HG03354 (cell line): ENCODE results near the gene KY.
"Not testable (repeated sequence)": the region's sequence is repeated elsewhere in the genome, so short reads cannot be mapped to it uniquely, and the experiment has no call there.

ENCODE experiments used
- ATAC-seq: cut with Tn5 transposase; IDR thresholded peaks from one replicate; pipeline ENCODE4 v1.9.1; 2021; ENCODE audit warnings: mild to moderate bottlenecking; ENCODE audit not compliant: unreplicated experiment, poor library complexity, severe bottlenecking

The KY gene

GRCh38 chr3:134608023-134608770, 42.6 kb downstream of the KY start:
- no peak for ATAC-seq

DNA sequence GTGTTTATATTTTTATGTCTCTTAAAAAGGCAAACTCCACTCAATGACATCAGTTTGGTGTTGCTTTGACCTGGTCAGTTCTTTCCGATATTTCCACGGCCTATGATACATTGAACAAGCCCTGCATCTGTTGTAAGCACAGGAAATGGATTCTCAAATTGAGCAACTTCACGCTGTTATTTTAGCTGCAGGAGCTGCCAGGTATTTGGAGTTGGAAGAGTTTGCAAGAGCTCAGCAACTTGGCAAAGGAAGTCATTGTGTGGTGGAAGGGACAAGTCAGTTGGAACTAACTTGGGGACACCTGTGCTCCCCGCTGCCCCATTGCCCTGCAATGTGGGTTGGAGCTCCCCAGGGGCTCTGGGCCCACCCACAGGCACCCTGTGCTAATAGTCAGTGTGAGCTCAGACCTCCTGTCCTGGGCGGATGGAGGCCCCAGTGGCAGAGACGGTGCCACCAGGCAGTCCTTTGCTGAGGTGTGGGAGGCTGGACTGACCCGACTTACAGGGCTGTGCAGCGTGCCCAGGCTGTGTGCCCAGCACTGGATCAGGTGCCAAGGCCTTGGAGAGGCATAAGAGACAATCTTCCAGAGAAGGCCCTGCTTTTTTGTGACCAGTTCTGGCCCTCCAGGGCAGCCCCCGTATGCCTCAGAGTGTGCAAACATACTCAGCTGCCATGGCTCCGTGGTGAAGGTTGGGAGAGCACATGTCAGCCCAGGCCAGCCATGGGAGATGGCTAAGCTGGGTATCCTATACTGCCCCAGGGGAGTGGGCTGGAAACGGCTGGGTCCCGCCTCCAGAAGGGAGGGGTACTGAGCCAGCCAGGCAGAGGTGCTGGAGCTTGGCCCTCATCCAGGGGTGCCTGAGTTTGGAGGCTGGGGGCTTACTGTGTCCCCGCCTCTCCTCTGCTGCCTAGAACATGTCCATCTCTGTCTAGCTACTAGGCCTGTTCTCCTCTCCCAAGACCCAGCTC, 43.5 kb downstream of the KY start:
- ATAC-seq = no peak

- ATAC-seq = no peak
Measured at GRCh38 chr3:134606033-134607025, 44.5 kb downstream of the KY start.

DNA sequence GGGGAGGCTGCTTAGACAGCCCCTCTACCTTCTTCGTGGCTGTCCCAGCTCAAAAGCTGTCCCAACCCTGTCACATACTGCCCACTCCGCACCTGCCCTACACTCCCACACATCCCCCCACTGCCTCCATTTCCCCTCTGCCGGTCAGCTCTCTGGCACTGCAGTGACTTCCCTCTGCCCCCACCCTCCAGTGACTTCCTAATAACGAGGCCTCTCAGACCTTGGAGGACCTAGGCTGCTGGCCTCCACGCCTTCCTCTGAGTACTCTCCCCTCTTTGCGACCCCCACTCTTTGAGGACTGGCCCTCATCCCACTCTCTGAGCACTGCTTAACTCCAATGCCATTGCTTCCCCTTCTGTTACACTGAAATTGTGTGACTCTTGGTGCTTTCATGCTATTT, 45.3 kb downstream of the KY start:
- no peak for ATAC-seq

GRCh38 chr3:134603956-134604355, 46.9 kb downstream of the KY start:
- ATAC-seq = no peak

DNA sequence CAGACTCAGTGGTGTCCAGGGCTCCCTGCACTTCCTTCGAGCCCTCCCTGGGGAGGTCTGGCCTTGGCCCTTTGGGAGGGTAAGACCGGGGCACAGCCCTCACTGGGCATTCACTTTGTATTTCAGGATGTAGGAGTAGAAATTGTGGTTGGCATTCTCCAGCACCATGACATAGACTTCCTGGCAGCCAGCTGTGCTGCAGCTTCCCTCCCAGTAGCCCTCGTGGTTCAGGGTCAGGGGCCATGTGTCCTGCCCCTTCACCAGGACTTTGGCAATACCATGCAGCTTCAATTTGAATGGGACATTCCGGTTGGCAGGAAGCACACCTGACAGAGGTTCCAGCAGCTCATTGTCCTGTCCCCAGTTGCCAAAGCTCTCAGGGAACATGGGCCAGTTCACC, 47.3 kb downstream of the KY start:
- ATAC-seq = no peak

DNA sequence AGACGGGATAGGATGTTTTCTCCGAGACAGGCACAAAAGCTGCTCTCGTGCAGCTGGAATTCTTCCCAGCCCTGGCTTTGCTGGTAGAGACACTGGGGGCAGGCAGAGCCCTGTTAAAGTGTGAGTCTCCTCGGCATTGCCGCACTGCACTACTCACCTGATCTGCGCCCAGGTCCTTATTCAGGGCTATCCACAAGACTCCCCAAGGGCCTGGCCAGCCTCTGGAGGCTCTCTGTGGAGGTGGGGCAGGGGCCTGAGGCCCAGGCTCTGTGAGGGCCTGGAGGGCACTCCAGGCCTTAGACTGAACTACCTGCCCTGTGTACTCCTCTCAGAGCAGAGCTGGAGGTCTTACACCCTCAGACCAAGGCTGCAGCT, 48.4 kb downstream of the KY start:
- ATAC-seq = no peak

DNA sequence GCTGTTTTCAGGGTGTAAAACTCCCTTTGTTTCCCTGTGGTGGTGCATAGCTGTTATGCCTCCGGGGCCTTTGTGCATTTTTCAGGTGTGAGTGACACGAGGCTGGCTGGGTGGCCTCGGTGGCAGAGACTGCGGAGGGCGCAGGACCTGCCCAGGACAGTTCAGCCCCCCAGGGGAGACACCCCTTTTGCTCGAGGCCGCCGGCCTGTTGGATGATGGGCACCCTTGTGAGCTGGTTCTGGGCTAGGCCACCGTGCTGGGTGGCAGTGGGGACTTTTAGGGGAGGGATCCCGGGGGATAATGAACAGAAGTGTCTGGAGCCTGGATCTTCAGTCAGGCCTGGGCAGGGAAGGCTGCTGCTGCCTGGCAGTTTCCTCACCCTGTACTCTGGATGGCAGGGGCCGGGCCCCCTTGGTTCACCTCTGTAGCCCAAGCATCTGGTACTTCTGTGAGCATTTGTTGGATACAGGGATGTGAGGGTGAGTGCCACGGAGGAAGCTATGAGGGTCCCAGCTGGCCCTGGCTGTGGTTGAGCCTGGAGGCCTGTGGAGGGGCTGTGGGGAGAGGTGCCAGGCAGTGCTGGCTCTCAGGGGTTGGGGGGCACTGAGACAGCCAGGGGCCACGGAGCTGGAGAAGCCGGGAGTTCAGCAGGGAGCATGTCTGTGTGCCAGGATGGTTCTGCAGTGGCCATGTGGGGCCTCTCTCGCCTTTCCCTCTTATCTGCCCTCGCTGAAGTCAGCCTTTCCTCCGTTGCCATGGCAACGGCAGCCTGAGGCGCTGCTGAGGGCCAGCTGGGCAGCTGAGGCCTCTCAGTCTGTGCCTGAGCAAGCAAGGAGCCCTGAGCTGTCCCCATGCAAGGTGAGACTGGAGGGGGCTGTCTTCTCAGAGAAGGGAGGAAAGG, 49.0 kb downstream of the KY start:
- ATAC-seq = no peak

GRCh38 chr3:134600685-134601463, 49.9 kb downstream of the KY start:
- ATAC-seq = peak; percentile 75

DNA sequence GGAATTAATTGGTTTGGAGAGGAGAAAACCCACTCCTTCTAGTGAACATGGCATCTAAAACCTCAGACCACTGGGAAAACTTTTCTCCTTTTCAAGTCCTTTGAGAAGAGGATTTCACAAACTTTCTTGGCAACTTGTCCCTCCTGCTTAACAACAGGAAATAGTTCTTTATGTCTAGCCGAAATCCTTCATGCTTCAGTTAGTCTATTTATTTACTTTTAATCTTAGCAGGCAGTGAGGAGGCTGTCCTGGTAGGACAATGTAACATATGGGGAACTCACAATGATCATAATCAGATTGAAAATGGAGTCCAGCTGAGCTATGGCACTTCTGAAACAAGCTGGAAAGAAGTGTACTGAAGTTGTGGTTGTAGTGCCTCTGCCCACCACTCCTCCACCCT, 50.6 kb downstream of the KY start:
- peak; percentile 11 for ATAC-seq

GRCh38 chr3:134598763-134599545, 51.9 kb downstream of the KY start:
- no peak for ATAC-seq

- ATAC-seq = no peak
Measured at GRCh38 chr3:134597390-134597970, 53.3 kb downstream of the KY start.

GRCh38 chr3:134594986-134595385, 55.8 kb downstream of the KY start:
- not testable (repeated sequence) for ATAC-seq

DNA sequence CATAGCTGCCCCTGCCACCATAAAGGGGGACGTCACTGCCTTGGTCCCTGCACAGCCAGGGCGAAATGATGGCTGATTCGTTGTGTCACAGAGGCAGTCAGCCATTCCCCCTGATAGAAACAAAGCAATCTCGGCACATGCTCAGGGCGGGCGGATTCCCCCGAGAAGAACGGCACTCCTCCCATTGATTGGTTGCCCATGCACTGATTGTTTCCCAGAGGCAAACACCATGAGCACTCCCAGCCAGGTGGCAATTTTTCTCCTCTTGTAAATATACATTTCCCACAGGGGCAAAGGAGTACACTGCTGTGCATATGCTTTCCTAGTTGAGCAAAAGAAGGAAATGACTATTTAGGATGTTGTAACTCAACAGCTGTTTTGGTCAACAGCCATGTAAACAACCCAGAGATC, 56.5 kb downstream of the KY start:
- no peak for ATAC-seq

GRCh38 chr3:134592806-134593205, 58.0 kb downstream of the KY start:
- no peak for ATAC-seq

DNA sequence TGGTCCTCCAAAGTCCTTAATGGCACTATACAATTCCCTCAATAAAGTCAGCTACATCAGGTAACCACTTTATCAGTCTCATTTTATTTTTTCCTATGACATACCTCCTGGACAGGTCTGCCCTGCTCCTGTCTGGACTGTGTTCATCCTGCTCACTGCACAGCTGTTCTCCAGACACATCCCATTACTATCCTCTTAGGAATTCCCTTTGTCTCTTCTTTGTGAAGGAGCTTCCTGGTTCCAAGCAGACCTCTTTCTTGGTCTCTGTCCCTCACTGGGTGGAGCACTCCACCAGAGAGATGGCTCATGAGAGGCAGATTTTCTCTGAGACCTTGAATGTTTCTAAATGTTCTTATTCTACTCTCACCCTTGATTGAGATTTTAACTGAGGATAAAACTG, 60.1 kb downstream of the KY start:
- no peak for ATAC-seq

DNA sequence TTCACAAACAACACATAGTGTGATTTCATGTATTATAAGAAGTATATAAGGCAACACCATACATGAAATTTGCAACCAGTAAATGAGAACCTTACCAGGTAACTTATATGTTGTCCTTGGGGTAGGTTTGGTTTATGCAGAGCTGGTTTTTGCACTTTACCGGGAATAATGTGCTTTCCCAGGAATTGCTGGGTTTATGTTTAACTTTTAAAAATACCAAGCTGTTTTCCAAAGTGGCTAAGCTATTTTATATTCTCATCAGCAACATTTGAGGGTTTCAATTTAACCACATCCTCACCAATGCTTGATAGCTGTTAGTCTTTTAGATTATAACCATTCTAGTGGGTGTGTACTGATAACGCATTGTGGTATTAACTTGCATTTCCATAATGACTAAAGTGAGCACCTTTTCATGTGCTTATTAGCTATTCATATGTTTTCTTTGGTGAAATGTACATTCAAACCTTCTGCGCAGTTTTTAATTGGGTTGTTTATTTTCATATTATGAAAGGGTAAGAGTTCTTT, 71.6 kb downstream of the KY start:
- no peak for ATAC-seq
